HepG2 (cell line): Measurements from ENCODE around the gene SERAC1. TPM values are rescaled to one million over a fixed set of nuclear protein-coding genes. Genes with fewer than 3 reads are reported as not detected.

Source experiments
- AGO2 ChIP-seq: fragments of 200-400 bp; formaldehyde crosslinking; optimal IDR thresholded peaks from 2 replicates; pipeline ENCODE3; 2017; ENCODE audit warnings: mild to moderate bottlenecking, low read depth, low read length, moderate library complexity
- NRL ChIP-seq: sonication (generic); formaldehyde crosslinking; IDR thresholded peaks from 2 replicates; pipeline ENCODE4 v1.5.0; 2020; ENCODE audit warnings: missing genetic modification reagents, mild to moderate bottlenecking, moderate library complexity, borderline replicate concordance
- REST ChIP-seq, 2 experiments: IDR thresholded peaks; 2 replicates each; pipeline ENCODE4 v1.6.1; 2011 to 2012; ENCODE audit warnings: low read length in 2 of 2, borderline replicate concordance in 1 of 2, low read depth in 1 of 2, mild to moderate bottlenecking in 1 of 2, moderate library complexity in 1 of 2
- ZNF256 ChIP-seq: sonication (generic); formaldehyde crosslinking; conservative IDR thresholded peaks from 2 replicates; pipeline ENCODE4 v1.4.0; 2020; ENCODE audit warnings: missing genetic modification reagents
- ZNF276 ChIP-seq: sonication (generic); formaldehyde crosslinking; IDR thresholded peaks from 2 replicates; pipeline ENCODE4 v1.4.0; 2020; ENCODE audit warnings: mild to moderate bottlenecking, low read depth, missing genetic modification reagents
- ZNF296 ChIP-seq: sonication (generic); formaldehyde crosslinking; conservative IDR thresholded peaks from 2 replicates; pipeline ENCODE4 v1.5.0; 2020; ENCODE audit warnings: mild to moderate bottlenecking, missing genetic modification reagents
- ZNF382 ChIP-seq: sonication (generic); formaldehyde crosslinking; IDR thresholded peaks from 2 replicates; pipeline ENCODE4 v1.5.0; 2020; ENCODE audit warnings: missing genetic modification reagents, mild to moderate bottlenecking, borderline replicate concordance
- ZNF644 ChIP-seq: IDR thresholded peaks from 2 replicates; pipeline ENCODE4 v1.6.1; 2016; ENCODE audit warnings: low read depth
- polyA plus RNA-seq, 8 experiments: library from polyadenylated mRNA; depleted of rRNA in 3 of 8; stranded (reverse) in 7 of 8; unstranded in 1 of 8; fragments of >200 nt; fragmentation: Illumina TruSeq in 4 of 8; extraction: Trizol in 4 of 8; gene quantifications; 2 replicates each; pipeline versions ENCODE4 v1.2.1 to v1.2.3, GENCODE V29; 2011 to 2016; ENCODE audit warnings: low read depth in 4 of 8, missing spikeins in 1 of 8, mixed read lengths in 1 of 8; ENCODE audit not compliant: insufficient read depth in 1 of 8
- total RNA-seq, 5 experiments: library from RNA; depleted of rRNA; stranded (reverse); fragments of >200 nt; fragmentation: Illumina TruSeq; extraction: Trizol; gene quantifications; 2 replicates each; pipeline ENCODE4 v1.2.3, GENCODE V29; 2016; ENCODE audit warnings: low read depth in 1 of 5
- TF ChIP-seq, protein P1 (sequence below), 2 experiments: fragments of 450-650 bp in 1 of 2; sonication (generic) in 1 of 2; formaldehyde crosslinking; IDR thresholded peaks; 2 replicates each; pipeline versions ENCODE4 v1.5.0 to v1.8.0; 2020 to 2022; ENCODE audit warnings: mild to moderate bottlenecking in 1 of 2, missing genetic modification reagents in 1 of 2
- TF ChIP-seq, protein P2 (sequence below): sonication (generic); formaldehyde crosslinking; IDR thresholded peaks from 2 replicates; pipeline ENCODE4 v1.4.0; 2020; ENCODE audit warnings: missing genetic modification reagents
- TF ChIP-seq, protein P3 (sequence below): sonication (generic); formaldehyde crosslinking; IDR thresholded peaks from 2 replicates; pipeline ENCODE4 v1.4.0; 2020; ENCODE audit warnings: missing genetic modification reagents

SERAC1 gene
- total and polyA plus RNA-seq, 2 of the 13 experiments (the other 11 are each of a cell fraction or from before 2014, with no cell fraction given), result 4.5 to 8.1 TPM

DNA sequence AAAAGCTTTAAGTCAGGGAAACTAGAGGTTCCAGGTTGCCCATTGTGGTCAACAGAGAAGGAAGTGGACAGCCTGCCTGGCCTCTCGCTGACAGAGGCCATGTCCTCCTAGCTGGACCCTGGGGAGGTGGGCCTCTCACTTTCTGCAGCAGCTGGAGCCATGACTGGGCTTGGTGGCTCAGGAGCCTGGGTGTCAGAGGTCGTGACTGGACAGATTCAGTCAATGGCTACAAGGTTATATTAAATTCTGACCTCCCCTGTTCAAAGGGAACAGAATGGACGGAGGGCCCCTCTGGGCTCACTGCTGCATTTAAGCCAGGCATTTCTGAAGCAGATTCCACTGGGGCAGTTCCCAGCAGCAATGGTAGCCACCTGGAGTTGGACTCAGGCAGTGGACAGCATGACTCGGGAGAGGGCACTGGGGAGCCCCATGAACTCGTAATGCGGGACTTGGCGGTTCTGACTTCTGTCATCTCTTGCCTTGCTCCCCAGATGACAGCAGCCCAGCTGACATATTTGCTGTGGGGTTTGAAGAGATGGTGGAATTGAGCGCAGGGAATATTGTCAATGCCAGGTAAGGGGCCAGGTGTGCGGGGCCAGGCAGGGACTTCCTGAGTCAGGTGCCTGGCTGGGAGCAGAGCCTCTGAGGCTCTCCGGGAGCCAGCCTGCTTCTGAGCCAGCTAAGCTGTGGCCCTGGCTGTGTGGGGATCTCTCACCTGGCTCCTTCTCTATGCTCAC lies 99.7 kb downstream of the SERAC1 start (continued):
- TF ChIP-seq REST (IDR thresholded peaks at IDR 0.05; ENCODE audit: borderline replicate concordance in 1 of 2, low read depth in 1 of 2, low read length in 2 of 2) (no peak), AGO2 (peak; percentile 52), ZNF382 (CRISPR knock-in tag) (no peak), ZNF296 (CRISPR knock-in tag) (no peak), ZNF644 (CRISPR knock-in tag) (no peak), NRL (CRISPR knock-in tag) (peak; percentile 74), ZNF256 (CRISPR knock-in tag) (no peak), ZNF276 (CRISPR knock-in tag) (no peak)
- TF ChIP-seq, protein P1, sequence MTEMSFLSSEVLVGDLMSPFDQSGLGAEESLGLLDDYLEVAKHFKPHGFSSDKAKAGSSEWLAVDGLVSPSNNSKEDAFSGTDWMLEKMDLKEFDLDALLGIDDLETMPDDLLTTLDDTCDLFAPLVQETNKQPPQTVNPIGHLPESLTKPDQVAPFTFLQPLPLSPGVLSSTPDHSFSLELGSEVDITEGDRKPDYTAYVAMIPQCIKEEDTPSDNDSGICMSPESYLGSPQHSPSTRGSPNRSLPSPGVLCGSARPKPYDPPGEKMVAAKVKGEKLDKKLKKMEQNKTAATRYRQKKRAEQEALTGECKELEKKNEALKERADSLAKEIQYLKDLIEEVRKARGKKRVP (CRISPR knock-in tag; IDR thresholded peaks at IDR 0.05), result no peak
- TF ChIP-seq, protein P2, sequence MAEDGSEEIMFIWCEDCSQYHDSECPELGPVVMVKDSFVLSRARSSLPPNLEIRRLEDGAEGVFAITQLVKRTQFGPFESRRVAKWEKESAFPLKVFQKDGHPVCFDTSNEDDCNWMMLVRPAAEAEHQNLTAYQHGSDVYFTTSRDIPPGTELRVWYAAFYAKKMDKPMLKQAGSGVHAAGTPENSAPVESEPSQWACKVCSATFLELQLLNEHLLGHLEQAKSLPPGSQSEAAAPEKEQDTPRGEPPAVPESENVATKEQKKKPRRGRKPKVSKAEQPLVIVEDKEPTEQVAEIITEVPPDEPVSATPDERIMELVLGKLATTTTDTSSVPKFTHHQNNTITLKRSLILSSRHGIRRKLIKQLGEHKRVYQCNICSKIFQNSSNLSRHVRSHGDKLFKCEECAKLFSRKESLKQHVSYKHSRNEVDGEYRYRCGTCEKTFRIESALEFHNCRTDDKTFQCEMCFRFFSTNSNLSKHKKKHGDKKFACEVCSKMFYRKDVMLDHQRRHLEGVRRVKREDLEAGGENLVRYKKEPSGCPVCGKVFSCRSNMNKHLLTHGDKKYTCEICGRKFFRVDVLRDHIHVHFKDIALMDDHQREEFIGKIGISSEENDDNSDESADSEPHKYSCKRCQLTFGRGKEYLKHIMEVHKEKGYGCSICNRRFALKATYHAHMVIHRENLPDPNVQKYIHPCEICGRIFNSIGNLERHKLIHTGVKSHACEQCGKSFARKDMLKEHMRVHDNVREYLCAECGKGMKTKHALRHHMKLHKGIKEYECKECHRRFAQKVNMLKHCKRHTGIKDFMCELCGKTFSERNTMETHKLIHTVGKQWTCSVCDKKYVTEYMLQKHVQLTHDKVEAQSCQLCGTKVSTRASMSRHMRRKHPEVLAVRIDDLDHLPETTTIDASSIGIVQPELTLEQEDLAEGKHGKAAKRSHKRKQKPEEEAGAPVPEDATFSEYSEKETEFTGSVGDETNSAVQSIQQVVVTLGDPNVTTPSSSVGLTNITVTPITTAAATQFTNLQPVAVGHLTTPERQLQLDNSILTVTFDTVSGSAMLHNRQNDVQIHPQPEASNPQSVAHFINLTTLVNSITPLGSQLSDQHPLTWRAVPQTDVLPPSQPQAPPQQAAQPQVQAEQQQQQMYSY, result no peak
- TF ChIP-seq, protein P3, sequence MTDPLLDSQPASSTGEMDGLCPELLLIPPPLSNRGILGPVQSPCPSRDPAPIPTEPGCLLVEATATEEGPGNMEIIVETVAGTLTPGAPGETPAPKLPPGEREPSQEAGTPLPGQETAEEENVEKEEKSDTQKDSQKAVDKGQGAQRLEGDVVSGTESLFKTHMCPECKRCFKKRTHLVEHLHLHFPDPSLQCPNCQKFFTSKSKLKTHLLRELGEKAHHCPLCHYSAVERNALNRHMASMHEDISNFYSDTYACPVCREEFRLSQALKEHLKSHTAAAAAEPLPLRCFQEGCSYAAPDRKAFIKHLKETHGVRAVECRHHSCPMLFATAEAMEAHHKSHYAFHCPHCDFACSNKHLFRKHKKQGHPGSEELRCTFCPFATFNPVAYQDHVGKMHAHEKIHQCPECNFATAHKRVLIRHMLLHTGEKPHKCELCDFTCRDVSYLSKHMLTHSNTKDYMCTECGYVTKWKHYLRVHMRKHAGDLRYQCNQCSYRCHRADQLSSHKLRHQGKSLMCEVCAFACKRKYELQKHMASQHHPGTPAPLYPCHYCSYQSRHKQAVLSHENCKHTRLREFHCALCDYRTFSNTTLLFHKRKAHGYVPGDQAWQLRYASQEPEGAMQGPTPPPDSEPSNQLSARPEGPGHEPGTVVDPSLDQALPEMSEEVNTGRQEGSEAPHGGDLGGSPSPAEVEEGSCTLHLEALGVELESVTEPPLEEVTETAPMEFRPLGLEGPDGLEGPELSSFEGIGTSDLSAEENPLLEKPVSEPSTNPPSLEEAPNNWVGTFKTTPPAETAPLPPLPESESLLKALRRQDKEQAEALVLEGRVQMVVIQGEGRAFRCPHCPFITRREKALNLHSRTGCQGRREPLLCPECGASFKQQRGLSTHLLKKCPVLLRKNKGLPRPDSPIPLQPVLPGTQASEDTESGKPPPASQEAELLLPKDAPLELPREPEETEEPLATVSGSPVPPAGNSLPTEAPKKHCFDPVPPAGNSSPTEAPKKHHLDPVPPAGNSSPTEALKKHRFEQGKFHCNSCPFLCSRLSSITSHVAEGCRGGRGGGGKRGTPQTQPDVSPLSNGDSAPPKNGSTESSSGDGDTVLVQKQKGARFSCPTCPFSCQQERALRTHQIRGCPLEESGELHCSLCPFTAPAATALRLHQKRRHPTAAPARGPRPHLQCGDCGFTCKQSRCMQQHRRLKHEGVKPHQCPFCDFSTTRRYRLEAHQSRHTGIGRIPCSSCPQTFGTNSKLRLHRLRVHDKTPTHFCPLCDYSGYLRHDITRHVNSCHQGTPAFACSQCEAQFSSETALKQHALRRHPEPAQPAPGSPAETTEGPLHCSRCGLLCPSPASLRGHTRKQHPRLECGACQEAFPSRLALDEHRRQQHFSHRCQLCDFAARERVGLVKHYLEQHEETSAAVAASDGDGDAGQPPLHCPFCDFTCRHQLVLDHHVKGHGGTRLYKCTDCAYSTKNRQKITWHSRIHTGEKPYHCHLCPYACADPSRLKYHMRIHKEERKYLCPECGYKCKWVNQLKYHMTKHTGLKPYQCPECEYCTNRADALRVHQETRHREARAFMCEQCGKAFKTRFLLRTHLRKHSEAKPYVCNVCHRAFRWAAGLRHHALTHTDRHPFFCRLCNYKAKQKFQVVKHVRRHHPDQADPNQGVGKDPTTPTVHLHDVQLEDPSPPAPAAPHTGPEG (CRISPR knock-in tag), result no peak
